ENCODE data around the gene SOX6. TPM values are rescaled to one million over a fixed set of nuclear protein-coding genes. Genes with fewer than 3 reads are reported as not detected.

SOX6 gene
- polyA plus RNA-seq, 1 donor from 2014 or later = 2.2 TPM

- no peaks in the 10 kb centered on the region for H4K20me1 ChIP-seq (ENCODE audit: insufficient read depth)
- no peaks in the 10 kb centered on the region for H3K9me3 ChIP-seq (ENCODE audit: low read length)
- H2AFZ ChIP-seq (ENCODE audit: low read depth, low read length) = no peak overlapping the region
- no peaks in the 10 kb centered on the region for H3K9me2 ChIP-seq (ENCODE audit: insufficient read depth, low read length)
- H3K27me3 ChIP-seq (ENCODE audit: insufficient read depth, low read depth, low read length) = no peaks in the 10 kb centered on the region
- no peaks in the 10 kb centered on the region for H3K79me2 ChIP-seq (replicated peaks; ENCODE audit: insufficient read depth, low read length)
- no peaks in the 10 kb centered on the region for H3F3A ChIP-seq (ENCODE audit: insufficient read depth, low read length, poor library complexity, severe bottlenecking)
- H3K4me2 ChIP-seq (ENCODE audit: low read length) = no peak overlapping the region
- H3K4me3 ChIP-seq (ENCODE audit: low read length) = no peak overlapping the region
- H3K9ac ChIP-seq (ENCODE audit: low read length) = no peak overlapping the region
- no peak overlapping the region for H3K27ac ChIP-seq (ENCODE audit: low read length)
- H3K36me3 ChIP-seq (ENCODE audit: insufficient read depth, low read length) = no peaks in the 10 kb centered on the region
- TF ChIP-seq MXI1 (conservative IDR thresholded peaks at IDR 0.05; ENCODE audit: poor library complexity, severe bottlenecking) (no peak), TAF1 (IDR thresholded peaks at IDR 0.05; ENCODE audit: low read depth) (no peak), RAD21 (conservative IDR thresholded peaks at IDR 0.05) (no peak), SMC3 (conservative IDR thresholded peaks at IDR 0.05; ENCODE audit: poor library complexity) (no peak), EP300 (conservative IDR thresholded peaks at IDR 0.05; ENCODE audit: poor library complexity, severe bottlenecking) (no peak), POLR2AphosphoS5 (IDR thresholded peaks at IDR 0.05) (no peak), EZH2 (IDR thresholded peaks at IDR 0.05; ENCODE audit: borderline replicate concordance, insufficient read depth, low read length, poor library complexity, severe bottlenecking) (no peak)
- TF ChIP-seq, protein P1, sequence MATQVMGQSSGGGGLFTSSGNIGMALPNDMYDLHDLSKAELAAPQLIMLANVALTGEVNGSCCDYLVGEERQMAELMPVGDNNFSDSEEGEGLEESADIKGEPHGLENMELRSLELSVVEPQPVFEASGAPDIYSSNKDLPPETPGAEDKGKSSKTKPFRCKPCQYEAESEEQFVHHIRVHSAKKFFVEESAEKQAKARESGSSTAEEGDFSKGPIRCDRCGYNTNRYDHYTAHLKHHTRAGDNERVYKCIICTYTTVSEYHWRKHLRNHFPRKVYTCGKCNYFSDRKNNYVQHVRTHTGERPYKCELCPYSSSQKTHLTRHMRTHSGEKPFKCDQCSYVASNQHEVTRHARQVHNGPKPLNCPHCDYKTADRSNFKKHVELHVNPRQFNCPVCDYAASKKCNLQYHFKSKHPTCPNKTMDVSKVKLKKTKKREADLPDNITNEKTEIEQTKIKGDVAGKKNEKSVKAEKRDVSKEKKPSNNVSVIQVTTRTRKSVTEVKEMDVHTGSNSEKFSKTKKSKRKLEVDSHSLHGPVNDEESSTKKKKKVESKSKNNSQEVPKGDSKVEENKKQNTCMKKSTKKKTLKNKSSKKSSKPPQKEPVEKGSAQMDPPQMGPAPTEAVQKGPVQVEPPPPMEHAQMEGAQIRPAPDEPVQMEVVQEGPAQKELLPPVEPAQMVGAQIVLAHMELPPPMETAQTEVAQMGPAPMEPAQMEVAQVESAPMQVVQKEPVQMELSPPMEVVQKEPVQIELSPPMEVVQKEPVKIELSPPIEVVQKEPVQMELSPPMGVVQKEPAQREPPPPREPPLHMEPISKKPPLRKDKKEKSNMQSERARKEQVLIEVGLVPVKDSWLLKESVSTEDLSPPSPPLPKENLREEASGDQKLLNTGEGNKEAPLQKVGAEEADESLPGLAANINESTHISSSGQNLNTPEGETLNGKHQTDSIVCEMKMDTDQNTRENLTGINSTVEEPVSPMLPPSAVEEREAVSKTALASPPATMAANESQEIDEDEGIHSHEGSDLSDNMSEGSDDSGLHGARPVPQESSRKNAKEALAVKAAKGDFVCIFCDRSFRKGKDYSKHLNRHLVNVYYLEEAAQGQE (IDR thresholded peaks at IDR 0.05; ENCODE audit: borderline replicate concordance) = no peak
- TF ChIP-seq, protein P2, sequence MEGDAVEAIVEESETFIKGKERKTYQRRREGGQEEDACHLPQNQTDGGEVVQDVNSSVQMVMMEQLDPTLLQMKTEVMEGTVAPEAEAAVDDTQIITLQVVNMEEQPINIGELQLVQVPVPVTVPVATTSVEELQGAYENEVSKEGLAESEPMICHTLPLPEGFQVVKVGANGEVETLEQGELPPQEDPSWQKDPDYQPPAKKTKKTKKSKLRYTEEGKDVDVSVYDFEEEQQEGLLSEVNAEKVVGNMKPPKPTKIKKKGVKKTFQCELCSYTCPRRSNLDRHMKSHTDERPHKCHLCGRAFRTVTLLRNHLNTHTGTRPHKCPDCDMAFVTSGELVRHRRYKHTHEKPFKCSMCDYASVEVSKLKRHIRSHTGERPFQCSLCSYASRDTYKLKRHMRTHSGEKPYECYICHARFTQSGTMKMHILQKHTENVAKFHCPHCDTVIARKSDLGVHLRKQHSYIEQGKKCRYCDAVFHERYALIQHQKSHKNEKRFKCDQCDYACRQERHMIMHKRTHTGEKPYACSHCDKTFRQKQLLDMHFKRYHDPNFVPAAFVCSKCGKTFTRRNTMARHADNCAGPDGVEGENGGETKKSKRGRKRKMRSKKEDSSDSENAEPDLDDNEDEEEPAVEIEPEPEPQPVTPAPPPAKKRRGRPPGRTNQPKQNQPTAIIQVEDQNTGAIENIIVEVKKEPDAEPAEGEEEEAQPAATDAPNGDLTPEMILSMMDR (IDR thresholded peaks at IDR 0.05; ENCODE audit: poor library complexity, severe bottlenecking) = no peak
Observed at GRCh38 chr11:16120008-16120407, 236.3 kb downstream of the SOX6 start.

DNA sequence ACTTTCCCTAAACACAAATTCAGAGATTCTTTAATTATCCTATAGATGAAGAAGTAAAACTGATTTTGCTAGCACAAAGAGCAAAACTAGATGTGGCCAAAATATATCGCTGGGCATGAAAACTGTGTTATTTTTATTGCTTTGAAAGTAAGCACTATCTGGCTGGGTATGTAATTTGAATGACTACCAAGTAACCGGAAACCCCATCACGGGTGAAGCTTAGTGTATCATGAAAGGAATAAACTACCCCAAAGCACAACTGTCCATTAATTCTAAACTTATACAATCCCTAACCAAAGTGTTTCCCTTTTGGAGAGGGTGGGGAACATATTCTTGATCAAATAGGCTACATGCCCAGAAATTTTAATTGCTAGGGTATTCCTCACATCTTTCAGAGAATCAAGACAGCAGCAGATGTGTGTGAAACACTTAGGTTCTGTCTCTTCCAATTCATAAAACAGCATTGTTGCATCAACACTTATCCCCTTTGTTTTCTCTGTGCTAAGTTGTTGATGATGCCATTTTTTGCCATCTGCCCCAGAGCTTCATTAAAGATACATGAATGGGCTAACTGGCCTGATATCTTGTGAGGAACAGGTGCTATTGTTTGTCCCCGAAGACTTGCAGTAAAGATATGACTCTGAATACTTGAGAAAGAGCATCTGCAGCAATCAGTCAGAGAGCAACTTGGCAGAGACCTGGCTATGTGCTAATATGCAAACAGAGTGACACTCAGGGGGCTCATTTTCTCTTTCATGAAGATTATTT, 238.2 kb downstream of the SOX6 start:
- Histone ChIP-seq H3K9me2 (ENCODE audit: insufficient read depth, low read length) (no peaks in the 10 kb centered on the region), H3F3A (ENCODE audit: insufficient read depth, low read length, poor library complexity, severe bottlenecking) (no peaks in the 10 kb centered on the region), H3K79me2 (replicated peaks; ENCODE audit: insufficient read depth, low read length) (no peaks in the 10 kb centered on the region), H3K27ac (ENCODE audit: low read length) (no peak overlapping the region), H3K4me2 (ENCODE audit: low read length) (no peak overlapping the region), H3K36me3 (ENCODE audit: insufficient read depth, low read length) (no peaks in the 10 kb centered on the region), H4K20me1 (ENCODE audit: insufficient read depth) (no peaks in the 10 kb centered on the region), H3K9ac (ENCODE audit: low read length) (no peak overlapping the region), H3K4me3 (ENCODE audit: low read length) (no peak overlapping the region), H3K27me3 (ENCODE audit: insufficient read depth, low read depth, low read length) (no peaks in the 10 kb centered on the region), H2AFZ (ENCODE audit: low read depth, low read length) (no peak overlapping the region), H3K9me3 (ENCODE audit: low read length) (no peaks in the 10 kb centered on the region)
- TF ChIP-seq POLR2AphosphoS5 (IDR thresholded peaks at IDR 0.05) (no peak), EZH2 (IDR thresholded peaks at IDR 0.05; ENCODE audit: borderline replicate concordance, insufficient read depth, low read length, poor library complexity, severe bottlenecking) (no peak), MXI1 (conservative IDR thresholded peaks at IDR 0.05; ENCODE audit: poor library complexity, severe bottlenecking) (no peak), SMC3 (conservative IDR thresholded peaks at IDR 0.05; ENCODE audit: poor library complexity) (no peak), RAD21 (conservative IDR thresholded peaks at IDR 0.05) (no peak), EP300 (conservative IDR thresholded peaks at IDR 0.05; ENCODE audit: poor library complexity, severe bottlenecking) (no peak), TAF1 (IDR thresholded peaks at IDR 0.05; ENCODE audit: low read depth) (no peak)
- TF ChIP-seq, protein P1 (IDR thresholded peaks at IDR 0.05; ENCODE audit: borderline replicate concordance) = no peak
- TF ChIP-seq, protein P2 (IDR thresholded peaks at IDR 0.05; ENCODE audit: poor library complexity, severe bottlenecking) = no peak
